ENCODE results near the gene GABBR2.
A peak's percentile ranks its signal among the peaks of the same experiment; 100 is the strongest.

GABBR2 gene

GRCh38 chr9:98567540-98568233 is 141.0 kb downstream of the GABBR2 start:
- DNase-seq, result no peak

DNA sequence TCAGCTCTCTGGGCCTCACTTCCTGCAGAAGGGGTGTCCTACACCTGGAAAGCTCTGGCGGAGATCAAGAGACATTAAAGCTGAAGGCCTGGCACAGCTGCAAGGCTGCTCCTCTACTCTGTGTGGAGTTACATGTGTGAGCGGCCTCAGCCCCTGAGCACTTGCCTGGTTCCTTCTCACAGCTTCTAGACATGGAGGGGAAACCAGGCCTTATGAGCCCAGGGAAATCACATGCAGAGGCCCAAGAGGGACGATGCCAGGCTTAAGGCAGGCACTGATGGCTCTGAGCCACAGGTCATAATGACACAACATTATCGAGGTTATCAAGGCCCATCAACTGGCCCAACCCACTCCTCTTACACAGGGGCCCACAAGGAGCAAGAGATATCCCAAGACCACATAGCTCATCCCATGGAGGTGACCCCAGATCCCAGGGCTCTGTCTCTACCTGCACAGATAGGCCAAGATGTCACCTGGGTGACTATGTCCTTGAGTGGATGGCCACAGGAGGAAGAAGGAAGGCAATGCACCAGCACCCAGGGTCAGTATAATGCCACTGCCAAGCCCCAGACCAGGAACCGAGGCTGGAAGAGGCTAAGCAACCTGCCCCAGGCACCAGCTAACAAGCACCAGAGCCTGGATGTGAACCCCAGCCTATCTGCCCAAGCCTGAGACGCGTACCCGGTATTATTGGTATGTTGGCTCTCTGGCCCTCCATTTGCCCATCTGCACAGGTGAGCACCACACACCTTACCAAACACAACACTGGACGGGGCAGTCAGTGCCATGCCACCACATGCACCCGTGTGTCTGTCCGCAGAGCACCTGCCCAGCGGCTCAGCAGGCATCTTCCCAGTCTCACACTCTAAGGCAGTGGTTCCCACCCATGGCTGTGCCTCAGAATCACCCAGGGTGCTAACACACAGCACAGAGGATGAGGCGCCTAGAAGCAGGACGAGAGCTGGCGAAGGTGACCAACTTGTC is 143.3 kb downstream of the GABBR2 start:
- no peak for DNase-seq

GRCh38 chr9:98564714-98565113 is 144.0 kb downstream of the GABBR2 start:
- DNase-seq, result no peak

DNA sequence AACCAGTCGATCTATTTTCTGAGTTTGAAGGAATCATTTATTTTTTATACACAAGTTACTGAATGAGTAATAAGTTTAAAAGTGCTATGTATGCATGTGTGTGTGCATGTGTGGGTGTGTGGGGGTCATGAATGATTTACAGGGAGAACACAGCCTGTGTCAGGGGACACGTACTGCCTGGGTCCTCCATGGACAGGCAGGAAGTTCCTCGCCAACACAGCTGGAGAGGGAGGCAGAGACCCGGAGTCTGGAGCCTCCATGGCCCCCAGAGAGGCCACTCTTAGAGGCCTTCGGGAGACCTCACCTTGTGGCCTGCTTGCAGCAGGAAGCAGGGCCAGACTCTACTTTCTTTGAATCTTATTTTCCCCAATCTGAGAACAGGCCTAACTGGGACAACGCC is 144.7 kb downstream of the GABBR2 start:
- no peak for DNase-seq

DNA sequence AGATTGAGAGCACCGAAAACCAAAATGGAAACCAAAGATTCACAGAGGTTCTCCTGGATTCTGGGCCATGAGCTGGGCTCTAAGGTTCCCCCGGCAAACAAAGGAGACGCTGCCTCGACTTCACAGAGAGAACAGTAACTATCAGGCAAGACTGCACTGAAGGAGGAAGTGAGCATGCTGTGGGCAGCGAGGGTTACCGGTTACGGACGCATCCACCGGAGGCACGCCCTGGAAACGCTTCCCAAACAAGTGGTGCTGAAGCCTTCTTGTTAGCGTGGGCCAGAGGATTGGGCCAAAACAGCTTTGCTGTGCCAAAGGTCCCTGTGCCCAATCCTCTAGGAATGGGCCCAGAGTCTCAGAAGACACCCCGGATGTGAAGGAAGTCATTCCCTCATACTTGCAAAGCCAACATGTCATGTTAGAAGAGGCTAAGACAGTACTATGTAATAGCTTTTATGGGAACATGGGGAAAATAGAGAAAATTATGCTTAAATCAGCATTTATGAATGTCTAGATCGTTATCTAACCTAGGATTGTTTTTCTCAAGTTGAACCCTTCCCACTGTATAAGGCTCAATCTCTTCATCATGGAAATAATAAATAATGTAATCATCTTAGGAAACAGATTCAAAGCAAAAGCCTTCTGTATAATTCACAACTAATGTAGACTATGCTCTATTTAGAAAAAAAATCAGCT is 145.4 kb downstream of the GABBR2 start:
- no peak for DNase-seq

DNA sequence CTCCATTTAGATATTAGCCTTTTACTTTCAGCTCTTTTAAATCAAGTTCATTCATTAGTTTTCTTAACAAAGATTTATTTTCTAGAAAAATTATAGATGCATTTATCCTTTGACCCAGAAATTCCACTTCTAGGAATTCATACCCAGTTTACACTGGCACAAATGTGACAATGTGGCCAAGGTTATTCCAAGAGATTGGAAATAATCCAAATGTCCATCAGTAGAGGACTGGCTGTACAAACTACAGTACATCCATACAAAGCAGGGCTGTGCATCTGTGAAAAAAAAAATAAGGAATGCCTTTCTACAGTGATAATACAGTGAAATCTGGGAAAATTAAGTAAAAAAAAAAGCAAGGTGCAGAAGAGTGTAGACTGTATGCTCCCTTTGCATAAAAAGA is 149.2 kb downstream of the GABBR2 start:
- no peak for DNase-seq

DNA sequence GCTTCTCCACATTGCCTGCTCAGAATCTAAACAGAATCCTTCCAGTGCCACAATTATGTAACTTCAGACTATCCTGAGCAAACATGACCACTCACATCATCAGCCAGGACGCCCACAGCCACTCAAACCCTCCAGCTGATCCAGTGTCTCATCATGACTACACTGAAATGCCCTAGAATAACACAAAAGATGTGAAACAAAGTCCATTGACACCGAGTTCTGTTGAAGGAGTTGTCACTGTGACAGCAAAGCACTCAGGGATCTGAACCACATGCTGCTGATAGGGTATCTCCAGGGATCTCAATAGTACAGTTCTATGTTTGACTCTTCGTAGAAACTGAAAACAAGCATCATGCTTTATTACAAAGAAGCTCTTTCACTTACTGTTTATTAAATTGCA is 150.2 kb downstream of the GABBR2 start:
- no peak for DNase-seq

GRCh38 chr9:98556511-98556910 is 152.2 kb downstream of the GABBR2 start:
- no peak for DNase-seq

GRCh38 chr9:98555651-98556465 is 152.9 kb downstream of the GABBR2 start:
- DNase-seq, result no peak

DNA sequence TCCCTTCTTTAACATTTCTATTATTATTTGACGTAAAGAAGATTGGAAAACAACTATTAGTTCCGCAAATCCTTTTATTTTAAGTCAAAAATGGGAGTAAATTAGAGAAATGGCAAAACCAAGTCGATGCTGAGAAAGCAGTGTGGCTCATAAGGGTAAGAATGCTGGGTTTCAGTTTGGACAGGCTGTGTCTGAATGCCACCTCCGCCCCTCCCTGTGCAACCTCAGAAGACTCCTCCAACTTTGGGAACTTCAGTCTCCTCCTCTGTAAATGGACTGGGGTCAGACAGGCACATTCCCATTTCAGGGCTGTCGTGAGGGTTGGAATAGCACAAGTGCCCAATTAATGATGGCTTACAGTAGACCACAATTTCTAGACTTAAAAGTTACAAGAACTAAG is 154.0 kb downstream of the GABBR2 start:
- no peak for DNase-seq

GRCh38 chr9:98552331-98552730 is 156.4 kb downstream of the GABBR2 start:
- DNase-seq, result no peak

DNA sequence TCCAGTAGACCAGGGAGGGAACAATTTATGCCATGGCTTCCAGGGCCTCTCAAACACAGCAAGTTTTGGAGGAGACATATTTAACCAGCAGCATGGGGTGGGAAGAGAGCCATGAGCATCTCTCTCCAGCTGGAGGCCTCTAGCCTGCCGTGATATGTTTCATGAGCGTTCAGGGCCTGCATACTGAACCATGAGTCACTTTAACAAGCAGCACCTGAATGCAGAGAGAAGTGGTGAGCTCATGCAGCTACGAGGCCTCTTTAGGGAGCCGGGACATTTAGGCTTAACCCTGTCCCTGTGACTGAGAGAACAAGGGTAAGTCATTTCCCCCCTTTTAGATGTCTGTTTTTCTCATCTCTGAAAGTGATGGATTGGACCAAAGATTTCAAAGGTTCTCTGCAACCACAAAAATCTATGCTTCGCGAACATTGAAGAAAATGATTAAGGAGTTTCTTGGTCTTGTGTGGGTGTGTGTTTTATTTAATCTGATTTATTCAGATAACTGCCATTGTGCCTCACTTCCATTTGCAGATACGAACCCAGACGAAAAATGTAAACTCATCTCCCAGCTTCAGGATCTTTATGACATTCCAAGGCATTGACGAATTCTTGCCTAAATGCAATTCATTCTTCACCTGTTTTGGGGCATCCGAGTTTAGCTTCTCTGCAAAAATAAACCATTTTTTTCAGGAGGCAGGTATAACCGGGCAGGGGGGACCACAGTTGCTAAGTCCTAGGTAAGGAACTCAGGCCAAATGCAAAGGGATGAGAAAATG is 157.0 kb downstream of the GABBR2 start:
- no peak for DNase-seq

GRCh38 chr9:98550206-98550820 is 158.4 kb downstream of the GABBR2 start:
- no peak for DNase-seq

GRCh38 chr9:98549401-98549800 is 159.3 kb downstream of the GABBR2 start:
- DNase-seq, result no peak

- no peak for DNase-seq
These were observed 161.1 kb downstream of the GABBR2 start for GRCh38 chr9:98547606-98548005.

GRCh38 chr9:98545021-98545420 is 163.7 kb downstream of the GABBR2 start:
- no peak for DNase-seq

GRCh38 chr9:98541684-98542230 is 167.0 kb downstream of the GABBR2 start:
- no peak for DNase-seq

DNA sequence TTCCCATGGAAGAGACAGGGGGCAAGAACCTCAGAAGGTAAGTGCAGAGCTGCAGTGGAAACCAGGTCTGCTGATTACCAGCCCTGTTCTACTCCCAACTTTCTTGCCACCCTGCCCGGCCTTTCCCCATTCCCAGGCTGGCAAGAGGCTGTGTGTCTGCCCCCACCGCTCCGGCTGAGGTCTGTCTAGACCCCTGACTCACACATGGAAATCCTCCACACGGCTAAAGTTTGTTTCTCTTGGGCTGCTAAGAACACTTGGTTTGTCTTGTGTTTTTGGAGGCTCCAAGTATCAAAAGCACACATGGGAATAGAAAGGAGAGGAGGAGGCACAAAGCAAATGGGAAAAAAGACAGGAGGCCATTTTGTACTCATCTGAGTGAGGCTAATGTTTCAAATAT is 168.3 kb downstream of the GABBR2 start:
- no peak for DNase-seq

- DNase-seq, result no peak
These were observed 168.8 kb downstream of the GABBR2 start for GRCh38 chr9:98539954-98540353.

GRCh38 chr9:98538626-98539031 is 170.1 kb downstream of the GABBR2 start:
- peak; percentile 88 for DNase-seq

DNA sequence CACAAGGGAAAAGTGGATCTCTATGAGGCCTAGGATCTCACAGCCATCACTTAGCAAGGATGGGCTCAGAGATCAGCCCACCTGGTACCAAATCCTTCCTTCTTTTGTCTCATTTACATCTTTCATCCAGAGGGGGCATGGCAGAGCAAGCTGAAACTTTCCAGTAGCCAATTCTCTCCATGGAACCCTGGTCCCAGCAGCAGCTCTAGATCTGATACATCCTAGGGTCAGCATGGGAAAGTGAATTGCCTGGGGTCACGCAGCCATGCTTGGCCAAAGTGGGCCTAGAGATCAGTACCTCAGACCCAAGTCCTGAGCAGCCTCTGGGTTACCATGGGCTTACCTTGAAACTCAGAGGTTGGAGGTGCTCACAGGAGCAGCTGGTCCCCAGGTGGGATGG is 170.5 kb downstream of the GABBR2 start:
- no peak for DNase-seq
